GM19324 (cell line): ENCODE results near the gene HYLS1.
"Not testable (repeated sequence)": the region's sequence is repeated elsewhere in the genome, so short reads cannot be mapped to it uniquely, and the experiment has no call there.

Source experiments
- ATAC-seq: cut with Tn5 transposase; IDR thresholded peaks from one replicate; pipeline ENCODE4 v1.9.1; 2021; ENCODE audit warnings: mild to moderate bottlenecking, moderate library complexity; ENCODE audit not compliant: unreplicated experiment, low FRiP score

HYLS1 gene, protein sequence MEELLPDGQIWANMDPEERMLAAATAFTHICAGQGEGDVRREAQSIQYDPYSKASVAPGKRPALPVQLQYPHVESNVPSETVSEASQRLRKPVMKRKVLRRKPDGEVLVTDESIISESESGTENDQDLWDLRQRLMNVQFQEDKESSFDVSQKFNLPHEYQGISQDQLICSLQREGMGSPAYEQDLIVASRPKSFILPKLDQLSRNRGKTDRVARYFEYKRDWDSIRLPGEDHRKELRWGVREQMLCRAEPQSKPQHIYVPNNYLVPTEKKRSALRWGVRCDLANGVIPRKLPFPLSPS

DNA sequence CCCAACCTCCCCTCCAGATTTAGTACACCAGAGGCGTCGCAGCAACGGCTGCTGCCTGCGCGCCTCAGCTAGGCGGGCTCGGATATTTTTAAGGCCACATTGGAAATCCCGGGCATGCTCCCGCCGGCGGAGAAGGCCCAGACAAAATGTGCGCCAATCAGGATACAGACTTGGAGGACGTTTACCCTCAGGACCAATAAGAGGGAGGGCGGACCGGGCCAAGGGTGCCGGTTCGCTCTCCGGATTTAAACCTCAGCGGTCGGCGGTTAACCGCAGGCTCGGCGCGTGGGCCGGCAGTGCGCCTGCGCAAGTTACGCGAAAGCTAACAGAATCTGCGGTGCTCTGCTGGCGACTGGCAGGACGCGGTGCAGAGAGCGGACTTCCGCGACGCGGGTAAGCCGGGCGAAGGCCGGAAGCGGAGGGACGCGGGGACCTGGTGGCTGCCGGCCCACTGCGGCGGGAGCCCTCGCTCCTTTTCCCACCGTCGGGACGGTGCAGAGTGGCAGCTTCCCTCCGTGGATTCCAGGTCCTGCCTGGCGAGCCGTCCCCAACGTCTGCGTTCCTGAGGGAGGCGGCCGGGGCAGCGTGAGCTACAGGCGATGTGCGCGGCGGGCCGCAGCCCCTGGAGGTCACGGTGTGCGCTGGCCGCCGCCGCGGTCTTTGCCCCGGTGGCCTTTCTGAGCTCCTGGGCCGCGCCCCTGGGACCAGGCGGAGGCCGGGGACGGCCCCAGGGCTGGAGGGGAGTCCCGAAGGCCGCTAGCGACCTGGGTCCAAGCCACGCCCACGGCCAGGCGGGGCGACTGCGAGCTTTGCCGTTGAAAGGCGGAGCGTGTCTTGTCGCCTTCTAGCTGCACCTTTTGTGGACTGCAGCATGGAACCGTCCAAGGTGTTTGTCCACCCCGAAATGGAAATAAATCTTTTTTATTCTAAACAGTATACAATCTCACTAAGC, at the start of gene HYLS1:
Gene HYLS1 (plus strand): TSS at position 296 of the 952 bp plus-strand sequence. CDS start 11,701 bp downstream, outside the sequence.
- peak; percentile 95 for ATAC-seq

DNA sequence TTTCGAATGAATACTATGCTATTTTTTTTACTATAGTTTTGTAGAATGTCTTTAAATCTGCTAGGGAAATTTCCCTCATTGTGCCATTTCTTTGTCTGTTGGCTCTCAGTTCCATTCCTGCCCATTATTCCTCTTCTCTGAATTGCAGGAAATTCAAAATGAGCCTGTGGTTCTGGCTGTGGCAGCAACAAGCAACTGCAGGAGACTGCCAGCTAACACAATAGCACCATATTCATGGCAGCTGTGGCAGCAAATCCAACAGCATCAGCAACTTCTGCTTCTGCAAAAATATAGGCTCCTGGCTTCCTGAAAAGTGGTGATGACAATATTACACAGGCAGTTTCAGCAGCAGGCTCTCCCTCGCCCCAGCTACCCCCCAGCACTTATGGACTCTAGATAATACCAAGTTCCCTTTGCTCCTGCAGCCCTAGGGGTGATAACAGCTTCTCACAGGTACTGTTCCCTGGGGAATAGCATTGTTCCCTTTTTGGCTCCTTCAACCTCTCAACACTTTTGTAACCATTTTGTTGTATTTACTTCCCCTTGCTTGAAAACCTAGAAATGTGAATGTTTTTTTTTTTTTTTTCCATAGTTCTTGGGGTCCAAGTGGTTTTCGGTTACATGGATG, 45.0 kb upstream of the HYLS1 start:
- ATAC-seq: no peak

DNA sequence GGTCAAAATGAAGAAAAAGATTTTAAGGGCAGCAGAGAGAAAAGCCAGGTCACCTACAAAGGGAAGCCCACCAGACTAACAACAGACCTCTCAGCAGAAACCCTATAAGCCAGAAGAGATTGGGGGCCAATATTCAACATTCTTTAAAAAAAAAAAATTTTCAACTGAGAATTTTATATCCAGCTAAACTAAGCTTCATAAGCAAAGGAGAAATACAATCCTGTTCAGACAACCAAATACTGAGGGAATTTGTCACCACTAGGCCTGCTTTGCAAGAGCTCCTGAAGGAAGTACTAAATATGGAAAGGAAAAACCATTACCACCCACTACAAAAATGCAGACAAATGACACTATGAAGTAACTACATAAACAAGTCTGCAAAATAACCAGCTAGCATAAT, 41.3 kb upstream of the HYLS1 start:
- ATAC-seq: no peak

DNA sequence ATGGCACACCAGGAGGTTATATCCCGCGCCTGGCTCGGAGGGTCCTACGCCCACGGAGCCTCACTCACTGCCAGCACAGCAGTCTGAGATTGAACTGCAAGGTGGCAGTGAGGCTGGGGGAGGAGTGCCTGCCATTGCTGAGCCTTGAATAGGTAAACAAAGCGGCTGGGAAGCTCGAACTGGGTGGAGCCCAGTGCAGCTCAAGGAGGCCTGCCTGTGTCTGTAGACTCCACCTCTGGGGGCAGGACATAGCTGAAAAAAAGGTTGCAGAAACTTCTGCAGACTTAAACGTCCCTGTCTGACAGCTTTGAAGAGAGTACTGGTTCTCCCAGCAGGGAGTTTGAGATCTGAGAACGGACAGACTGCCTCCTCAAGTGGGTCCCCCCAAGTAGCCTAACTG, 29.8 kb upstream of the HYLS1 start:
- not testable (repeated sequence) for ATAC-seq

DNA sequence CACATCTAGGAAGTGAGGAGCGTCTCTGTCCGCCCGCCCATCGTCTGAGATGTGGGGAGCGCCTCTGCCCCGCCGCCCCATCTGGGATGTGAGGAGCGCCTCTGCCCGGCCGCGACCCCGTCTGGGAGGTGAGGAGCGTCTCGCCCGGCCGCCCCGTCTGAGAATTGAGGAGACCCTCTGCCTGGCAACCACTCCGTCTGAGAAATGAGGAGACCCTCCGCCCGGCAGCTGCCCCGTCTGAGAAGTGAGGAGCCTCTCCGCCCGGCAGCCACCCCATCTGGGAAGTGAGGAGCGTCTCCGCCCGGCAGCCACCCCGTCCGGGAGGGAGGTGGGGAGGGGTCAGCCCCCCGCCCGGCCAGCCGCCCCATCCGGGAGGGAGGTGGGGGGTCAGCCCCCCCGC, 24.7 kb upstream of the HYLS1 start:
- ATAC-seq: not testable (repeated sequence)

DNA sequence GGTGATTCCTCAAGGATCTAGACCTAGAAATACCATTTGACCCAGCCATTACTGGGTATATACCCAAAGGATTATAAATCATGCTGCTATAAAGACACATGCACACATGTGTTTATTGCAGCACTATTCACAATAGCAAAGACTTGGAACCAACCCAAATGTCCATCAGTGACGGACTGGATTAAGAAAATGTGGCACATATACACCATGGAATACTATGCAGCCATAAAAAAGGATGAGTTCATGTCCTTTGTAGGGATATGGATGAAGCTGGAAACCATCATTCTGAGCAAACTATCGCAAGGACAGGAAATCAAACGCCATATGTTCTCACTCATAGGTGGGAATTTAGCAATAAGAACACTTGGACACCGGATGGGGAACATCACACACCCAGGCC, 22.1 kb upstream of the HYLS1 start:
- not testable (repeated sequence) for ATAC-seq

DNA sequence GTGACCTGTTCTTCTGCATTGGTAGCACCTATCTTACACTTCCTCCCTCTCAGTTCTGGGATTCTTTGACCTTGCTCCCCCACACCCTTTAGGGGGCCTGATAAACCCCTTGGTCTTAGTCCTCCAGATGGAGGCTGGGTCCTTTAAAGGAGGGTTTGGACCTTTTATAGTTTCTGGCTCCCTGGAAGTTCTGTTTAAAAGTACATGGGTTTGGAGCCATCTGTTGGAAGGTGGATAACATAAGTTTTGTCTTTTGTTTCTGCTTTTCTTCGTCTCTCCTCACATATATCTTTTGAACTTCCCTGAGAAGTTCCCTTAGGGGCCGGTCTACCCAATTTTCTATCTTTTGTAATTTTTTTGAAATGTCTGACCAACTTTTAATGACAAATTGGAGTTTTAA, 17.9 kb upstream of the HYLS1 start:
- no peak for ATAC-seq

DNA sequence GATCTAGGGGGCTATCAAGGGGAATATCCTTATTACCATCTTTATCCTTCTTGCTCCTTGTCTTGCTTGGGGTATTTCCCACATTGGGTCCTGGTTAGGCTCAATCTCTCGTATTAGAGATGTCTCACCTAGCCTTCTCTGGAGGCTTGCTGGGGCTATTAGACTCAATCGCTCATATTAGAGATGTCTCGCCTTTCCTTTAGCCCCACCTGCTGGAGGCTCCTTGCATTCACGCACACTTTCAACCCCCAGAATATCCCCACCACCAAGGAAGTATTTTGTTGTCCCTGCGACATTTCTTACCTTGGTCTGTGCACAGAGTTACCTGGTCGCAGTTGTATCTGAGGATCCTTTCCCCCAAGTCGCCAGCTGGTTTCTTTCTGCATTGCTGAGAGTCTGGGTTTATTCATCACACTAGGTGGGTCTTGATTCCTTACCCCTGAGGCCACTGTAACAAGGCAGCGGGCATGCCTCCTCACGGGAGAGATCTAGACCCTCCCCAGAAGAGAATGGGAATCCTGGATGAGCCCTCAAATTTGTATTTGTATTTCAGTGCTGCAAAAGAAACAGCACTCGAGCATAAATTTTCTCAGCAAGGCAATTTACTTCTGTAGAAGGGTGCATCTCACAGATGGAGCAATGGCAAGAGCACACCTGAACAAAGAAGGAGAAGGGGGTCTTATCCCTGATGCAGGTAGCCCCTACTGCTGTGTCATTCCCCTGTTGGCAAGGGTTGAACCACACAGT, 15.9 kb upstream of the HYLS1 start:
- no peak for ATAC-seq

DNA sequence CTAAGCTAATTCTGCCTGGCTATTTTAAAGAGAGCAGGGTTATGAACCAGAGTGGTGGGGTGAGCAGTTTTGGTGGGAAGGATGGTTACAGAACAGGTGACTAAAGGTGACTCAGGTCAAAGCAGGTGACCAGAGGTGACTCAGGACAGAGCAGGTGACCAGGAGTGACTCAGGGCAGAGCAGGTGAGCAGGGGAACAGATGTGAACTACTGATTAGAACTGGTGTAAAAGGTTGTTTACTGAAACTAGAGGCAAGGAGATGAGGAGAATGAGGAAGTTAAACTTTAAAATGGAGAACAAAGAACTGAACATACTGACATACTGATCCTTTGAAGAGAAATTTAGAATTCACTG, 15.4 kb upstream of the HYLS1 start:
- ATAC-seq: no peak

DNA sequence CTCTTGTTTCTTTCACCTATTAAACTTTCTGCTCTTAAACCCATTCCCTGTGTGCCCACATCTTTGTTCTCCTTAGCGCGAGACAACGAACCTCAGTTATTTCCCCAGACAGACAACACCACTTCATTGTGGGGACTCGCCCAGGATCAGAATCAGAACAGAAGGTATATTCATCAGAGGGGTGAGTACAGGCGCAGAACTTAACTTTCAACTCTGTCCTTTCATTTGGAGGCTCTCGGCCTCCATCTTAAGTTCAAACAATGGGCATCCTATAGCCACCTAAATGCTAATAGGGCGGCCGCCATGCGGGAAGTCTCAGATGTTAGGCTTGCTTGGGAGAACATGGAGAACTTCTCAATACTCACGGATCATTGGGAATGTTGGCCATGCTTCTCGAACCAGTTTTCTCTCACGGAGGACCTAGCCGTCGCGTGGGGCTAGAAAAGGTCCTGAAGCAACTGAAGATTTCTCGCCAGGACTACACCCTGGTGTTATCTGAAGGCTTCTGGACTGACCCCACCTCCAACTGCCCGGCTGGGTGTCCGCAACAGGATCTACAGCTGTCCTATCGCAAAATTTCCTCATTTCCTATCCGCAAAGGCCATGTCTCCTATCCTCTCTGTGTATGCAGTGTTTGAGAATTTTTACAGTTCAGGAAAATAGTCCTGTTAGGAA, 13.4 kb upstream of the HYLS1 start:
- ATAC-seq: no peak

DNA sequence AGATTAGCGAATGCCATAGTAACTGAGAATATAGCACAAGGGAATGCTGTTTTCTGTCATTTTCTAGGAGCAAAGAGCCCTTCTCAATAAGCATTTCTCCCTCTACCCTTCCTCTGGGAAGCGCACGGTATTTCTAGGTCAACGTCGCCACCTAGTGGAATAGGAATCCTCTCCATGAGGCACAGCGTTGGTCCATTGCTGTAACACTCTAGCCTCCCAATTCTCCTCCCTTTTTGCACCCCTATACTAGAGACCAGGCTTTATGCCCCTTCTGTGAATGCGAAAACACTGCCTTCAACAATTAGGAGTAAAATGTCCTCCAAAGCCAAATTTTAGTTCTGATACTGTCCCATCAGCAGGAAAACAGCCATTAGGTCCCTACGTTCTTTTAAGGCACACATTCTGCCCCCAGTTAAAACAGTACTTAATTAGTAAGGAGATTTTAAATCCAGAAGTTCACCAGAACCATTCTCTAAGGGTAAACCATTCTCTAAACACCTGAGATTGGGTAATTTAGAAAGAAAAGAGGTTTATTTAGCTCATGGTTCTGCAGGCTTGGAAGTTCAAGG, 12.8 kb upstream of the HYLS1 start:
- peak; percentile 49 for ATAC-seq

DNA sequence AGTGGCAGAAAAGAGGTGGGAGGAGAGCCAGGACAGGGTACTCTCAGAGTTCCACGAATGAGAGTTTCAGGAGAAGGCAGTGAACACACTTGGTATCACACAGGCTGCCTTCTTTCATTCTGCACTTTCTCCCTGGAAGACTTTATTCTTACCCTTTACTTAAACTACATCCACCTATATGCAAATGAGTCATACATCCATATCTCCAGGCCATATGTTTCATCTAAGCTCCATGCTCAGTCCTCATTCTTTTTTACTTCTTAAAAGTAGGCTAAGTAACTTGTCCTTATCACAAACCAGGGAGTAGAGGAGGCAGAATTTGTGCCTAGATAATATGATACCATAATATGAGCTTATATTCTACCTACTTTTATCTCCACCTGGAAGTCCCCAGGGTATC, 6.2 kb upstream of the HYLS1 start:
- ATAC-seq: no peak

DNA sequence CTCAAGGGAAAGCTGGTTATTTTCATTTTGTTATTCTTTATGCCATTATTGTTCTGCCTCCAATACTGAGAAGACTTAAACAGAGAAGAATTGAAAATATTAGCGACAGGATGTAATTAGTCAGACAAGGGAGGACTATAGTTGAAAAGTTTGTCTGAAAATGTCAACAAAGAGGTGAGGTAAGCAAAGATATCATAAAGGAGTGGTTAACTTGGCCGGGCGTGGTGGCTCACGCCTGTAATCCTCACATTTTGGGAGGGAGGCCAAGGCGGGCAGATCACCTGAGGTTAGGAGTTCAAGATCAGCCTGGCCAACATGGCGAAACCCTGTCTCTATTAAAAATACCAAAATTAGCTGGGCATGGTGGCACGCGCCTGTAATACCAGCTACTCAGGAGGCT, 4.1 kb upstream of the HYLS1 start:
- no peak for ATAC-seq

DNA sequence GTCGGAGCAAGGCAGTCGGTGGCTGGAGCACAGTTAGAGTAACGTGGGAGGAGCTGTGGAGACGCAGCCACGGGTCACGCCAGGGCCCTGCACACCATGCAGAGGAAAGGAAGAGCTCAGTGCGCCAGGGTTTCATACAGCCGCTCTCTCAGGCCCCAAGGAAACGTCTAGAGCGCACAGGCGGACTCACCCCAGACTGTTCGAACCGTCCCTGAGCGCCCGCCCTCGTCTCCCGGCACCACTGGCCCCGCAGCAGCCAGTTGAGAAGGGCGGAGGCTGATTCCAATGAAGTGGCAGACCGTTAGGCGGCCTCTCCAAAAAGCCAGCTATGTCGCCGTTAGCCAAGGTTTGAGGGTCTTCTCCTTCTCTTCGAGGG, 483 bp upstream of the HYLS1 start:
- peak; percentile 21 for ATAC-seq

DNA sequence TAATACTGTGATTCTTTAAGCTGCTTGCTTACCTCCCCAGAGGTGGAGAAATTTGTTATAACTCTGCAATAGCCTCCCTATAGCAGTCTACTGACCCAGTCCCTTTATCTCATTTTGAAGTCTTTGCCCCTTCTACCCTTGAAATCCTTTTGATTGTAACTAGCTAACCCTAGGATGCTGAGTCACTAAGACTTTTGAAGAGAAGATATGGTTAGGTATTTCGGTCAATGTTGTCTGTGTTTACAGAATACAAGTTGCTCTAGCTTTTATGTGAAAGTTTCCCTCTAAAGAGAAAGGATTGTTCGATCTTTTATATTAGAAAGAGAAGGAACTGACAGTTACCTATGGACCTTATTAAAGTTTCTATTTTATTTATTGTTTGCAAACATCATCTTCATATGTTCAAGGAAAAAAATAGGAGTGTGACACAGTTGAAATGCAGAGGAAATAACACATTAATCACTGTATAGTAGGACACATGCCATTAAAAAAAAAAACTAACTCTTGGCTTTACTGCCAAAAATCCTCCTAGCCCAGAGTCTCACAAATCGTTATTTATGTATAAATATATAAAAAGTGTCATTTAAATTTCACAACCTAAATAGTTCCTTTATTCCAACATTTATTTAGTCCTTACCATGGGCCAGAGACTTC, 3.1 kb downstream of the HYLS1 start:
- ATAC-seq: no peak

DNA sequence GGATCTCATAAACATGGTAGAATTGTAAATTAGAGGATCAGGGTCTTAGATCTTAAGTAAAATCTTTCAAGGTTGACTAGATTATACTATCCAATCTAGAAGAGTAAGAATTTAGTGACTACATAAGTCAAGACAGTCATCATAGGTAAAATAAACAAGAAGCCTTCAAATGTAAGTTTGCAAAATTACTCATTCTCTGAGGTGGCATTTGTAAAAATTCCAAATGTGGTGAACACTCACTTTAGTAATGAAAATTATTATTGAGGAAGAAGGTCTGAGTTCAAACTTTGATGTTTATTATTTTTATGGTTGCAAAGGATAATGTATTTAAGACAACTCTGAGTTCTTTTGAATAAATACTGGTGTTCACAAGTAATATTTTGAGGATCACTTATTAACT, 4.6 kb downstream of the HYLS1 start:
- no peak for ATAC-seq

DNA sequence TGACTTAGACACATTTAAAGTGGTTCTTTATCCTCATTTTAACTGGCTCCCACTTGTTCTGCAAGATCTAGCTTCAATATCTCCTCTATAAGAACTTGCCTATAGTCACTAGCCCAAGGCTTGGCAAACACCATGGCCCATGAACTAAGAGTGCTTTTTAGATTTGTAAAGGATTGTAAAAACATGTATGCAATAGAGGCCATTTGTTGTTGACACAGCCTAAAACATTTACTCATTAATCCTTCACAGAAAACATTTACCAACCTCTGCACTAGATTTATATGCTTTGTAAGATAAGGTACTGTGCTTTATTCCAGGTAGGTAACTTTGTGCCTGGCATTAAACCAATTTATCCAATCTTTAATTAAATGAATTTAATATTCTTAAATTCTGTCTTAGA, 5.5 kb downstream of the HYLS1 start:
- ATAC-seq: no peak

DNA sequence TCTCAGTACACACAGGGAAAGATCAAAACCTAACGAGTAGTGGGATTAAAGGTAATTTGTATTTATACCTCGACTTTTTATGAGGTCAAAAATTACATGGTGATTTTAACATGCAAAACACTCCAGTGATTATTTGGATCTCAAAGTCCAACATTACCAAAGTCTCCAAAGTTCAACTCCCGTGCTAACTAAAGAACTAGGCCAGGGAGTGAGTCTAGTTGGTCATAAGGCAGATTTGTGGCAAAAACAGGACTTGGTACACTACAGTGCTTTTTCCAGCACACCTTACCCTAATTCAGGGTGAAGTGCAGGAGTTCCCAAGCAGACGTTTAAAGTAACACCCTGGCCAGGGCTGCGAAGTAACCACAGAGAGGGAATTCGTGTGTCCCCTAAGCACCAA, 14.4 kb downstream of the HYLS1 start:
- no peak for ATAC-seq

DNA sequence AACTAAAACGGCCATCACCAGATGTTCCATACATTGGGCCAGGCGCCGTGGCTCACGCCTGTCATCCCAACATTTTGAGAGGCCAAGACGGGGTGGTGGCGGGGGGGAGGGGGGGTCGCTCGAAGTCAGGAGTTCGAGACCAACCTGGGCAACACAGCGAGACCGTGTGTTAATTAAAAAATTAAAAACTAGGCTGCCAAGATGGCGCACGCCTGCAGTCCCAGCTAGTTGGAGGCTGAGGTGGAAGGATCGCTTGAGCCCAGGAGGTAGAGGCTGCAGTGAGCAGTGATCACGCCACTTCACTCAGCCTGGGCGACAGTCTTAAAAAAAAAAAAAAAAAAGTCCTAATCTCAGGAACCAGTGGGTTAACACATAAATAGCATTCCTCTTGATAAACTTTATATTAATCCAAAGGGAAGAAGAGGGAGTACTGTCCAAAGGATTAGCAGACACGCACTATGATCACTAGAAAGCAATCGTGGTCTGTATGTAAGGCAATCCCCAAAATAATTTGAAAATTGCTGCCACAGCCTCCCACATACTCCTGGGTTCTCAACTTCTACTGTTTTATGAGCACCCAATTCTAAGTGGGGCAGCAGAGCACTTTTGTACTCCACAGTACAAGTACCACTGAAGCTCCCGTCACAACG, 14.9 kb downstream of the HYLS1 start:
- ATAC-seq: no peak
